NT2/D1 (cell line): ENCODE data around the gene PAQR4.

Experiments used
- DNase-seq: peaks from one replicate; pipeline ENCODE4 v3.0.0-alpha.2; 2011; ENCODE audit warnings: low read depth, low spot score
- H3K27me3 ChIP-seq: 2 replicates; pipeline ENCODE4 v1.6.0; 2011; ENCODE audit warnings: mild to moderate bottlenecking; ENCODE audit not compliant: insufficient read length, insufficient read depth
- H3K36me3 ChIP-seq: 2 replicates; pipeline ENCODE4 v1.6.1; 2011; ENCODE audit warnings: mild to moderate bottlenecking, low read length, mixed read lengths; ENCODE audit not compliant: insufficient read depth, insufficient read length
- H3K4me1 ChIP-seq: 2 replicates; pipeline ENCODE4 v1.5.1; 2011; ENCODE audit not compliant: insufficient read depth, insufficient read length
- H3K4me3 ChIP-seq: 2 replicates; pipeline ENCODE4 v1.5.1; 2011; ENCODE audit warnings: low read depth; ENCODE audit not compliant: insufficient read length
- H3K9ac ChIP-seq: 2 replicates; pipeline ENCODE4 v1.6.0; 2011; ENCODE audit warnings: low read depth; ENCODE audit not compliant: insufficient read length
- H3K9me3 ChIP-seq: 2 replicates; pipeline ENCODE4 v1.5.1; 2011; ENCODE audit warnings: mild to moderate bottlenecking, low read length; ENCODE audit not compliant: insufficient read depth
- SUZ12 ChIP-seq: IDR thresholded peaks from 2 replicates; pipeline ENCODE4 v1.6.1; 2011; ENCODE audit not compliant: insufficient read length, insufficient read depth; ENCODE audit errors: extremely low read depth
- YY1 ChIP-seq: IDR thresholded peaks from 2 replicates; pipeline ENCODE4 v1.6.1; 2011; ENCODE audit not compliant: insufficient read length, insufficient read depth
- ZNF274 ChIP-seq: IDR thresholded peaks from 2 replicates; pipeline ENCODE4 v1.6.1; 2011; ENCODE audit warnings: mild to moderate bottlenecking, low read depth, low read length

Gene PAQR4

GRCh38 chr16:3010510-3010909 is 41.4 kb downstream of the PAQR4 start:
- Histone ChIP-seq H3K4me3 (no peak overlapping the region), H3K27me3 (peaks cover 33% of the 10 kb centered on the region)

DNA sequence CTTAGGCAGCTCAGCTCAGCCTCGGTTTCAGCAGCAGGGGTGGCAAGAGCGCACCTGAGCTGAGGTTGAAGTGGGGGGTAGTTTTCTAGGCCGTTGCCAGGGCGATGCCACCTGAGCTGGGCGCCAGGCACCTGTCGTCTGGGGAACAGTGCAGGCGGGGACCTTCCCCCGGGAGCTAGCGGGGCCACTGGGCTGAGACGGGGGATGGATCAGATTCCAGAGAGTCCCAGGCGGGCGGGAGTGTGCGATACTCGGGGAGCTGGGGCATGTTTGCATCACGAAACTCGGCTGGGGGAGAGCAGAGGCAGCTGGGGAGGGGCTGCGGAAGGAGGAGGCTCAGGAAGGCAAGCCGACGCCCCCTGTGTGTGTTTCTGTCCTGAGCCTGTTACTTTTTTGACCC is 43.1 kb downstream of the PAQR4 start:
- peaks cover 25% of the 10 kb centered on the region for H3K27me3 ChIP-seq
- H3K36me3 ChIP-seq, result peaks cover 35% of the 10 kb centered on the region
- no peaks in the 10 kb centered on the region for H3K9me3 ChIP-seq
- TF ChIP-seq SUZ12, result no peak
- TF ChIP-seq YY1, result no peak
- TF ChIP-seq ZNF274, result no peak
- no peak for DNase-seq
- H3K9ac ChIP-seq, result peak overlapping the region; percentile 24
- no peak overlapping the region for H3K4me3 ChIP-seq
- H3K4me1 ChIP-seq, result peaks cover 32% of the 10 kb centered on the region

More at GRCh38 chr16:3010510-3010909, 41.4 kb downstream of the PAQR4 start:
- Histone ChIP-seq H3K9me3 (no peaks in the 10 kb centered on the region), H3K4me1 (peaks cover 44% of the 10 kb centered on the region), H3K9ac (peak overlapping the region; percentile 79), H3K36me3 (peaks cover 23% of the 10 kb centered on the region)
- TF ChIP-seq ZNF274 (no peak), YY1 (no peak), SUZ12 (no peak)
- no peak for DNase-seq

- DNase-seq, result no peak
- no peaks in the 10 kb centered on the region for H3K9me3 ChIP-seq
- H3K4me1 ChIP-seq, result peaks cover 25% of the 10 kb centered on the region
- TF ChIP-seq YY1 (no peak), SUZ12 (no peak), ZNF274 (no peak)
- H3K27me3 ChIP-seq, result peaks cover 20% of the 10 kb centered on the region
- peaks cover 35% of the 10 kb centered on the region for H3K36me3 ChIP-seq
- peak within 1 kb of the TSS; percentile 54 for H3K9ac ChIP-seq
- H3K4me3 ChIP-seq, result no peak within 1 kb of the TSS
These were observed 43.8 kb downstream of the PAQR4 start, which contains the start of gene CLDN9 for GRCh38 chr16:3012828-3013420. TSS of gene CLDN9 (plus strand) at chr16:3012923. CDS start at chr16:3013363, 440 bp downstream.

GRCh38 chr16:3013491-3013951 is 44.4 kb downstream of the PAQR4 start:
- TF ChIP-seq YY1 (no peak), SUZ12 (no peak), ZNF274 (no peak)
- Histone ChIP-seq H3K4me1 (peaks cover 24% of the 10 kb centered on the region), H3K36me3 (peaks cover 35% of the 10 kb centered on the region), H3K4me3 (no peak overlapping the region), H3K9ac (peak overlapping the region; percentile 54), H3K9me3 (no peaks in the 10 kb centered on the region), H3K27me3 (peaks cover 20% of the 10 kb centered on the region)
- DNase-seq, result no peak

DNA sequence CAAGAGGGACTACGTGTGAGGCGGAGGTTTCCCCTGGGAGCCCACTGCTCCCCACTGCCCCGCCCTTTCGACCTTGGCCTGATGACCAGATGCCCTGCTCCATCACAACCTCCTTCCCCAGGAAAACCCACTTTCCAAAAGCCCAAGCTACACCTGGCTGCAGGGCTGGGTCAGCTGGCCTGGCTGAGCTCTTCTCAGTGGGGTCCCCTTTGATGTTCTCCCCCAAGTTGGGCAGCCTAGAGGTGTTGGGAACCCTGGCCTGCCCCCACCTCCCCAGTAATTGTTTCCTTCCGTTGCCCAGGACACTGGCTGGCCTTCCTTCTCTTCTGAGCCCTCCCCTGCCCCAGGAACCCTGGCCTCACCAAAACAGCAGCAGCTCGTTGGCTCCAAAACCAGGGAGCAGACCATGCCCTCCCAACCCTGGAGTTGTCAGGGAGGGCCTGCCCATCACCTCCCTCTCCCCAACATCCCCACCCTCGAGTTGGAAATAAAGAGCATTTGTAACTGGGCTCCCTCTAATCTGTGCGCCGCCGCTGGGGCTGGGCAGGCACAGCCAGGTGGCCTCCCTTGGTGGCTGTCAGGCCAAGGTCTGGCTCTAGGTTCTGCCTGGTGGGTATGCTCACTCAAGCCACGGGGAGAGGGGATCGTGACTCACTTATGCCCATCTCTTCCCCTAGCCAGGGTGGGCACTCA is 45.0 kb downstream of the PAQR4 start:
- H3K36me3 ChIP-seq, result peaks cover 35% of the 10 kb centered on the region
- no peak overlapping the region for H3K9ac ChIP-seq
- no peak overlapping the region for H3K4me3 ChIP-seq
- H3K27me3 ChIP-seq, result peaks cover 20% of the 10 kb centered on the region
- no peak for TF ChIP-seq YY1
- TF ChIP-seq ZNF274, result no peak
- no peak for TF ChIP-seq SUZ12
- H3K4me1 ChIP-seq, result peaks cover 22% of the 10 kb centered on the region
- DNase-seq, result no peak
- H3K9me3 ChIP-seq, result no peaks in the 10 kb centered on the region

GRCh38 chr16:3014971-3015370 is 45.8 kb downstream of the PAQR4 start:
- H3K27me3 ChIP-seq, result peaks cover 20% of the 10 kb centered on the region
- peak overlapping the region; percentile 8 for H3K9ac ChIP-seq
- H3K36me3 ChIP-seq, result peaks cover 35% of the 10 kb centered on the region
- no peak overlapping the region for H3K4me3 ChIP-seq
- DNase-seq, result no peak
- no peaks in the 10 kb centered on the region for H3K9me3 ChIP-seq
- no peak for TF ChIP-seq SUZ12
- H3K4me1 ChIP-seq, result peaks cover 22% of the 10 kb centered on the region

- H3K27me3 ChIP-seq, result peaks cover 20% of the 10 kb centered on the region
- no peak for TF ChIP-seq ZNF274
- TF ChIP-seq SUZ12, result no peak
- no peak for TF ChIP-seq YY1
- no peak overlapping the region for H3K4me3 ChIP-seq
- H3K9me3 ChIP-seq, result no peaks in the 10 kb centered on the region
- peaks cover 22% of the 10 kb centered on the region for H3K4me1 ChIP-seq
- no peak for DNase-seq
- peak overlapping the region; percentile 1 for H3K9ac ChIP-seq
- H3K36me3 ChIP-seq, result peaks cover 35% of the 10 kb centered on the region
These were observed 46.8 kb downstream of the PAQR4 start for GRCh38 chr16:3015865-3016521.
